ENCODE data around the gene ATRNL1.

DNA sequence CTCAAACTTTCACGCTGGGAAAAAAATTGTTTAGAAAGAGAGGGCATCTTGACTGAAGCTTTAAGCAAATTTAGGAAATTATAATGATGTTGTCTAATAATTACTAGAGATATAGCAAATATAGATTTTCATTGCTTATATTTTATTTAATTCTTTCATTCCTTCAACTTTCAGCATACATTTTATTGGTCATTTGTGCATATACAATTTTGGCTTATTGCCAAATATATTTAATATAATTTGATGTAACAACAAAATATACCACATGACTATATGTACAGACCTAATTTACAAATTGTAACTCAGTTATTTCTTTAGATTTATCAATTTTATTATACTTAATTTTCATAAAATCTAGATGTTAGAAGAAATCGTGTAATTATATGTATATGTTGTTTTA, 390.1 kb downstream of the ATRNL1 start:
- TF ChIP-seq CTCF (conservative IDR thresholded peaks at IDR 0.05; ENCODE audit: low read depth, low read length) (no peak), EZH2phosphoT487 (IDR thresholded peaks at IDR 0.05; ENCODE audit: borderline replicate concordance, low read length) (no peak), EZH2 (IDR thresholded peaks at IDR 0.05; ENCODE audit: low read length, unreplicated experiment) (no peak)
